A549 (cell line): ENCODE results near the gene CDKN1C. TPM values are rescaled to one million over a fixed set of nuclear protein-coding genes. Genes with fewer than 3 reads are reported as not detected.

ENCODE experiments used
- ATAC-seq, 2 experiments: fragments of 200-7000 bp in 1 of 2; fragments of >200 bp in 1 of 2; cut with Nextera tagmentation in 1 of 2; cut with Tn5 transposase in 1 of 2; 3 replicates each; pipeline versions ENCODE4 v1.8.0 to v1.9.1; 2018 to 2020; ENCODE audit warnings: mild to moderate bottlenecking in 1 of 2, moderate library complexity in 1 of 2
- CTCF ChIA-PET: fragments of 300-600 bp; sonication (Branson Sonifier 250); formaldehyde crosslinking; extraction: SDS; loops from one replicate; lab custom pipeline; 2021; ENCODE audit warnings: antibody characterized with exemption, inconsistent platforms; lab: Yijun Ruan, JAX
- POLR2A ChIA-PET: fragments of 350-600 bp; formaldehyde crosslinking; extraction: SDS; loops from one replicate; lab custom pipeline; 2021; ENCODE audit warnings: antibody characterized with exemption, inconsistent platforms; lab: Yijun Ruan, JAX
- DNase-seq, 2 experiments: peaks; one replicate each; pipeline versions ENCODE4 v3.0.0 to v3.0.0-alpha.2; 2011 to 2016; ENCODE audit warnings: low read depth in 1 of 2, low spot score in 1 of 2
- FAIRE-seq: peaks from 2 replicates; lab custom pipeline; 2011; peaks lifted over from hg19 to GRCh38; lab: Jason Lieb, UNC
- H3K27ac ChIP-seq, 2 experiments: fragments of >200 bp; sonication (Bioruptor Twin); formaldehyde crosslinking; 3 replicates each; pipeline ENCODE4 v1.5.1; 2016 to 2017
- H3K4me1 ChIP-seq: fragments of >200 bp; sonication (Bioruptor Twin); formaldehyde crosslinking; 3 replicates; pipeline ENCODE4 v1.6.1; 2016
- H3K4me2 ChIP-seq: fragments of >200 bp; sonication (Bioruptor Twin); formaldehyde crosslinking; 3 replicates; pipeline ENCODE4 v1.6.1; 2016
- H3K4me3 ChIP-seq: fragments of >200 bp; sonication (Bioruptor Twin); formaldehyde crosslinking; 3 replicates; pipeline ENCODE4 v1.5.1; 2016
- H3K9me3 ChIP-seq: fragments of >200 bp; sonication (Bioruptor Twin); formaldehyde crosslinking; 3 replicates; pipeline ENCODE4 v1.6.1; 2016
- ATOH8 ChIP-seq: fragments of 250-450 bp; sonication (Bioruptor Pico); IDR thresholded peaks from 2 replicates; pipeline ENCODE4 v1.5.0; 2020; ENCODE audit warnings: low read depth, mild to moderate bottlenecking, moderate library complexity
- BHLHE40 ChIP-seq: IDR thresholded peaks from 2 replicates; pipeline ENCODE4 v1.6.1; 2012; ENCODE audit warnings: low read depth, low read length, inconsistent platforms
- CBX2 ChIP-seq: fragments of 200-600 bp; sonication (generic); IDR thresholded peaks from 2 replicates; pipeline ENCODE4 v1.6.1; 2016; ENCODE audit warnings: low read depth, mild to moderate bottlenecking, borderline replicate concordance
- CEBPB ChIP-seq, 2 experiments: fragments of >200 bp in 1 of 2; sonication (Bioruptor Twin) in 1 of 2; formaldehyde crosslinking in 1 of 2; IDR thresholded peaks; 2 replicates each; pipeline ENCODE4 v1.6.1; 2012 to 2016
- CHD2 ChIP-seq: fragments of 150-350 bp; IDR thresholded peaks from 2 replicates; pipeline ENCODE4 v1.6.1; 2014; ENCODE audit warnings: low read length; ENCODE audit not compliant: partially characterized antibody
- CHD4 ChIP-seq: fragments of 200-600 bp; sonication (generic); IDR thresholded peaks from 2 replicates; pipeline ENCODE4 v1.6.1; 2016; ENCODE audit warnings: antibody characterized with exemption, mild to moderate bottlenecking, borderline replicate concordance
- E2F6 ChIP-seq: IDR thresholded peaks from 2 replicates; pipeline ENCODE4 v1.6.1; 2012; ENCODE audit warnings: low read depth, borderline replicate concordance
- EHF ChIP-seq: fragments of 250-450 bp; sonication (Bioruptor Pico); IDR thresholded peaks from 2 replicates; pipeline ENCODE4 v1.5.0; 2020; ENCODE audit warnings: mild to moderate bottlenecking
- ESRRA ChIP-seq: fragments of 150-350 bp; IDR thresholded peaks from 2 replicates; pipeline ENCODE4 v1.6.1; 2014; ENCODE audit warnings: mild to moderate bottlenecking, low read length, borderline replicate concordance
- FOSB ChIP-seq: fragments of 250-450 bp; sonication (Bioruptor Pico); IDR thresholded peaks from 2 replicates; pipeline ENCODE4 v1.5.0; 2020; ENCODE audit warnings: mild to moderate bottlenecking, moderate library complexity
- HES2 ChIP-seq: fragments of >200 bp; sonication (Bioruptor Twin); formaldehyde crosslinking; IDR thresholded peaks from 2 replicates; pipeline ENCODE4 v1.6.1; 2016
- HEYL ChIP-seq: fragments of 250-450 bp; sonication (Bioruptor Pico); IDR thresholded peaks from 2 replicates; pipeline ENCODE4 v1.8.0; 2021; ENCODE audit warnings: mild to moderate bottlenecking, moderate library complexity
- HMGXB4 ChIP-seq: fragments of 250-450 bp; sonication (Bioruptor Pico); IDR thresholded peaks from 2 replicates; pipeline ENCODE4 v1.5.0; 2021; ENCODE audit warnings: mild to moderate bottlenecking, moderate library complexity, borderline replicate concordance
- HOXA7 ChIP-seq: fragments of 250-450 bp; sonication (Bioruptor Pico); IDR thresholded peaks from 2 replicates; pipeline ENCODE4 v1.5.0; 2020; ENCODE audit warnings: mild to moderate bottlenecking, moderate library complexity
- JUN ChIP-seq, 2 experiments: fragments of >200 bp; sonication (Bioruptor Twin); formaldehyde crosslinking; IDR thresholded peaks; 2 replicates in 1 of 2; 3 replicates in 1 of 2; pipeline ENCODE4 v1.6.1; 2016 to 2017
- JUNB ChIP-seq: fragments of >200 bp; sonication (Bioruptor Twin); formaldehyde crosslinking; IDR thresholded peaks from 2 replicates; pipeline ENCODE4 v1.6.1; 2016
- KDM1A ChIP-seq: fragments of 200-600 bp; sonication (generic); IDR thresholded peaks from 2 replicates; pipeline ENCODE4 v1.6.1; 2016; ENCODE audit warnings: low read depth, mild to moderate bottlenecking
- KDM5A ChIP-seq: fragments of 200-600 bp; sonication (generic); IDR thresholded peaks from 2 replicates; pipeline ENCODE4 v1.6.1; 2016; ENCODE audit warnings: antibody characterized with exemption, mild to moderate bottlenecking
- MAX ChIP-seq: IDR thresholded peaks from 2 replicates; pipeline ENCODE4 v1.6.1; 2012
- MAZ ChIP-seq: fragments of 150-350 bp; IDR thresholded peaks from 2 replicates; pipeline ENCODE4 v1.6.1; 2014; ENCODE audit warnings: antibody characterized with exemption, low read depth, low read length, borderline replicate concordance
- PBX3 ChIP-seq: IDR thresholded peaks from 2 replicates; pipeline ENCODE4 v1.6.1; 2012
- PHF8 ChIP-seq: fragments of 200-600 bp; sonication (generic); IDR thresholded peaks from 2 replicates; pipeline ENCODE4 v1.6.1; 2016; ENCODE audit warnings: low read depth, mild to moderate bottlenecking, antibody characterized with exemption, moderate library complexity, borderline replicate concordance
- POLR2AphosphoS2 ChIP-seq: conservative IDR thresholded peaks from 2 replicates; pipeline ENCODE4 v1.6.1; 2012; ENCODE audit warnings: low read length, improper control_type of control experiment, inconsistent platforms
- RAD21 ChIP-seq, 2 experiments: fragments of >200 bp in 1 of 2; sonication (Bioruptor Twin) in 1 of 2; formaldehyde crosslinking in 1 of 2; IDR thresholded peaks in 1 of 2; conservative IDR thresholded peaks in 1 of 2; 2 replicates in 1 of 2; 3 replicates in 1 of 2; pipeline ENCODE4 v1.6.1; 2012 to 2018; ENCODE audit warnings: inconsistent platforms in 1 of 2
- RCOR1 ChIP-seq: fragments of 150-350 bp; IDR thresholded peaks from 2 replicates; pipeline ENCODE4 v1.6.1; 2014; ENCODE audit warnings: antibody characterized with exemption, low read length, low read depth
- RFX5 ChIP-seq: fragments of 450-650 bp; IDR thresholded peaks from 2 replicates; pipeline ENCODE4 v1.7.1; 2014; ENCODE audit warnings: antibody characterized with exemption, mild to moderate bottlenecking, moderate library complexity
- RNF2 ChIP-seq: fragments of 200-600 bp; sonication (generic); IDR thresholded peaks from 2 replicates; pipeline ENCODE4 v1.6.1; 2016; ENCODE audit warnings: low read depth, mild to moderate bottlenecking, antibody characterized with exemption, moderate library complexity, borderline replicate concordance
- SREBF2 ChIP-seq: fragments of 450-650 bp; IDR thresholded peaks from 2 replicates; pipeline ENCODE4 v1.6.1; 2014; ENCODE audit warnings: mild to moderate bottlenecking, moderate library complexity
- TFCP2L1 ChIP-seq: fragments of 250-450 bp; sonication (Bioruptor Pico); IDR thresholded peaks from 2 replicates; pipeline ENCODE4 v1.5.0; 2021; ENCODE audit warnings: mild to moderate bottlenecking
- TP53 ChIP-seq: fragments of 250-450 bp; sonication (Bioruptor Pico); IDR thresholded peaks from 2 replicates; pipeline ENCODE4 v1.5.0; 2021; ENCODE audit warnings: mild to moderate bottlenecking, moderate library complexity
- ZFP36 ChIP-seq: fragments of 450-650 bp; IDR thresholded peaks from 2 replicates; pipeline ENCODE4 v1.6.1; 2014; ENCODE audit warnings: borderline replicate concordance; ENCODE audit not compliant: partially characterized antibody
- ZSCAN20 ChIP-seq: fragments of 250-450 bp; sonication (Bioruptor Pico); IDR thresholded peaks from 2 replicates; pipeline ENCODE4 v1.8.0; 2022; ENCODE audit warnings: mild to moderate bottlenecking, moderate library complexity
- WGBS: methylation state at CpG from one replicate; pipeline ENCODE4 v1.1.6; 2017; ENCODE audit errors: missing lambda C conversion rate; 5-methylcytosine and 5-hydroxymethylcytosine counted together
- polyA plus RNA-seq, 4 experiments: library from polyadenylated mRNA; depleted of rRNA in 3 of 4; stranded (reverse); fragments of >200 nt; fragmentation: RNase III in 1 of 4; extraction: RNeasy Plus Mini Kit Qiagen cat#74134 plus additional on column Dnase treatment in 1 of 4; gene quantifications; 2 replicates in 3 of 4; 3 replicates in 1 of 4; pipeline ENCODE4 v1.2.3, GENCODE V29; 2011 to 2017

The CDKN1C gene
- polyA plus RNA-seq, 2 of the 4 experiments (the other 2 are of a cell fraction) = 0.30 to 0.41 TPM

GRCh38 chr11:2926611-2927051 is 41.1 kb upstream of the CDKN1C start:
- Histone ChIP-seq H3K4me2 (0 out of 3 replicates have a peak overlapping the region, but pooled peaks have one; percentile 93), H3K27ac (no peak overlapping the region), H3K4me3 (no peak overlapping the region), H3K9me3 (no peaks in the 10 kb centered on the region), H3K4me1 (peaks cover 25% of the 10 kb centered on the region)
- FAIRE-seq = no peak
- 93% methylated on average over 10 of the region's 11 CpGs for WGBS
- ChIA-PET CTCF (interaction anchor here (0.6 to 6.9 kb wide), 10 partner anchors 10 to 394 kb away, joined by 3 to 60 read pairs (median 3); a partner anchor contains a TSS), POLR2A (interaction anchor here (4.8 kb wide), 1 partner anchor 34 kb away, joined by 41 read pairs; no protein-coding TSS in a partner anchor)
- no peak for ATAC-seq
- DNase-seq = no peak
- TF ChIP-seq RCOR1 = no peak
- TF ChIP-seq TP53 (CRISPR knock-in tag) = no peak
- no peak for TF ChIP-seq RFX5
- no peak for TF ChIP-seq HES2
- no peak for TF ChIP-seq ATOH8
- no peak for TF ChIP-seq HOXA7 (CRISPR knock-in tag)
- no peak for TF ChIP-seq EHF
- no peak for TF ChIP-seq SREBF2
- TF ChIP-seq PBX3 = no peak
- no peak for TF ChIP-seq TFCP2L1 (CRISPR knock-in tag)
- no peak for TF ChIP-seq HEYL (CRISPR knock-in tag)
- TF ChIP-seq CHD4 = no peak
- TF ChIP-seq E2F6 = no peak
- TF ChIP-seq JUNB = no peak
- no peak for TF ChIP-seq MAX
- TF ChIP-seq CBX2 = no peak
- TF ChIP-seq KDM1A = no peak
- no peak for TF ChIP-seq BHLHE40
- TF ChIP-seq PHF8 = no peak
- no peak for TF ChIP-seq HMGXB4 (CRISPR knock-in tag)

GRCh38 chr11:2924821-2925675 is 39.5 kb upstream of the CDKN1C start:
- Histone ChIP-seq H3K27ac (peak overlapping the region in 1 of 2 experiments; percentile 22; a peak in 2 of 6 replicates), H3K4me2 (peak overlapping the region; percentile 19; the same call in 1 of the 3 replicates), H3K9me3 (no peaks in the 10 kb centered on the region), H3K4me3 (no peak overlapping the region), H3K4me1 (peaks cover 25% of the 10 kb centered on the region)
- CTCF ChIA-PET = interaction anchor here (1.5 to 6.9 kb wide), 4 partner anchors 12 to 393 kb away, joined by 5 to 60 read pairs (median 22); a partner anchor contains a TSS
- FAIRE-seq = no peak
- ATAC-seq = no peak
- POLR2A ChIA-PET = interaction anchor here (0.6 to 1.0 kb wide), 3 partner anchors 12 to 48 kb away, joined by 4 to 6 read pairs (median 4); a partner anchor contains a TSS
- 94% methylated on average over 30 of the region's 30 CpGs for WGBS
- no peak for DNase-seq
- no peak for TF ChIP-seq RAD21 (conservative IDR thresholded peaks at IDR 0.05 in 1 of 2, IDR thresholded peaks at IDR 0.05 in 1 of 2)
- no peak for TF ChIP-seq MAZ
- TF ChIP-seq KDM5A = no peak
- no peak for TF ChIP-seq HES2
- no peak for TF ChIP-seq FOSB
- TF ChIP-seq RNF2 = no peak
- no peak for TF ChIP-seq ZFP36
- no peak for TF ChIP-seq ESRRA
- TF ChIP-seq CEBPB (IDR thresholded peaks at IDR 0.05) = no peak
- TF ChIP-seq ZSCAN20 (CRISPR knock-in tag) = no peak
- TF ChIP-seq CHD2 = no peak
- no peak for TF ChIP-seq JUN (IDR thresholded peaks at IDR 0.05)
- TF ChIP-seq POLR2AphosphoS2 = no peak
- TF ChIP-seq MAX = no peak
